Smooth muscle cell (in vitro differentiated cells): ENCODE results near the gene LAMB3. TPM values are rescaled to one million over a fixed set of nuclear protein-coding genes. Genes with fewer than 3 reads are reported as not detected.

Experiments
- DNase-seq: peaks from one replicate; lab custom pipeline; 2025; ENCODE audit not compliant: unreplicated experiment; lab: John Stamatoyannopoulos, UW
- H2AFZ ChIP-seq: fragments of 200-600 bp; sonication (generic); 2 replicates; pipeline ENCODE4 v1.6.0; 2016; ENCODE audit warnings: antibody characterized with exemption, low read depth, mild to moderate bottlenecking
- H3F3A ChIP-seq: fragments of 200-600 bp; sonication (generic); 2 replicates; pipeline ENCODE4 v1.6.0; 2017; ENCODE audit warnings: antibody characterized with exemption, low read depth
- H3K27ac ChIP-seq: fragments of 200-600 bp; sonication (generic); 2 replicates; pipeline ENCODE4 v1.5.1; 2016; ENCODE audit warnings: low read depth, mild to moderate bottlenecking
- H3K27me3 ChIP-seq: fragments of 200-600 bp; sonication (generic); 2 replicates; pipeline ENCODE4 v1.6.1; 2016; ENCODE audit warnings: low read depth, mild to moderate bottlenecking
- H3K36me3 ChIP-seq: fragments of 200-600 bp; sonication (generic); 2 replicates; pipeline ENCODE4 v1.5.1; 2016; ENCODE audit warnings: low read depth
- H3K4me1 ChIP-seq: fragments of 200-600 bp; sonication (generic); 2 replicates; pipeline ENCODE4 v1.5.1; 2016; ENCODE audit warnings: low read depth
- H3K4me2 ChIP-seq: fragments of 200-600 bp; sonication (generic); 2 replicates; pipeline ENCODE4 v1.6.0; 2016; ENCODE audit warnings: mild to moderate bottlenecking
- H3K4me3 ChIP-seq: fragments of 200-600 bp; sonication (generic); 2 replicates; pipeline ENCODE4 v1.5.1; 2016; ENCODE audit warnings: mild to moderate bottlenecking
- H3K79me2 ChIP-seq: fragments of 200-600 bp; sonication (generic); 2 replicates; pipeline ENCODE4 v1.6.0; 2016; ENCODE audit warnings: low read depth, mild to moderate bottlenecking
- H3K9ac ChIP-seq: fragments of 200-600 bp; sonication (generic); 2 replicates; pipeline ENCODE4 v1.6.0; 2016; ENCODE audit warnings: low read depth
- H3K9me3 ChIP-seq: fragments of 200-600 bp; sonication (generic); replicated peaks from 2 replicates; pipeline ENCODE4 v1.5.1; 2016; ENCODE audit warnings: low read depth
- H4K20me1 ChIP-seq: fragments of 200-600 bp; sonication (generic); 2 replicates; pipeline ENCODE4 v1.6.0; 2016; ENCODE audit warnings: low read depth
- CTCF ChIP-seq: fragments of 200-600 bp; sonication (generic); IDR thresholded peaks from 2 replicates; pipeline ENCODE4 v1.5.1; 2017; ENCODE audit warnings: borderline replicate concordance, mild to moderate bottlenecking, antibody characterized with exemption; ENCODE audit not compliant: insufficient read depth, poor library complexity, severe bottlenecking
- WGBS: methylation state at CpG from one replicate; pipeline ENCODE4 v1.1.7; 2016; ENCODE audit warnings: low lambda C conversion rate; 5-methylcytosine and 5-hydroxymethylcytosine counted together
- polyA plus RNA-seq: library from polyadenylated mRNA; unstranded; fragments of >200 nt; fragmentation: Nextera tagmentation; extraction: Ambion mirVana; gene quantifications from 2 replicates; pipeline ENCODE4 v1.2.1, GENCODE V29; 2016
- total RNA-seq: library from RNA; depleted of rRNA; stranded (reverse); fragments of >200 nt; gene quantifications from 2 replicates; pipeline ENCODE4 v1.2.3, GENCODE V29; 2014

LAMB3 gene
- total and polyA plus RNA-seq, 2 experiments from 2014 or later: 17.0 to 24.0 TPM

GRCh38 chr1:209667103-209667502 is 14.9 kb upstream of the LAMB3 start:
- H3K27ac ChIP-seq: no peak overlapping the region
- H3K4me2 ChIP-seq: no peak overlapping the region
- no peak overlapping the region for H2AFZ ChIP-seq
- H3K4me3 ChIP-seq: no peak overlapping the region
- no peak for DNase-seq
- H3K27me3 ChIP-seq: no peaks in the 10 kb centered on the region
- WGBS: 83% methylated on average over 1 of the region's 1 CpG
- H3K9me3 ChIP-seq: no peaks in the 10 kb centered on the region
- no peaks in the 10 kb centered on the region for H3F3A ChIP-seq
- H3K9ac ChIP-seq: no peak overlapping the region
- no peaks in the 10 kb centered on the region for H4K20me1 ChIP-seq
- no peaks in the 10 kb centered on the region for H3K4me1 ChIP-seq
- H3K79me2 ChIP-seq: no peaks in the 10 kb centered on the region
- no peaks in the 10 kb centered on the region for H3K36me3 ChIP-seq
- TF ChIP-seq CTCF: no peak

- Histone ChIP-seq H2AFZ (no peak overlapping the region), H3K79me2 (no peaks in the 10 kb centered on the region), H3K9me3 (no peaks in the 10 kb centered on the region), H3K36me3 (no peaks in the 10 kb centered on the region), H3F3A (no peaks in the 10 kb centered on the region), H4K20me1 (no peaks in the 10 kb centered on the region), H3K27ac (no peak overlapping the region), H3K9ac (no peak overlapping the region), H3K4me1 (peaks cover 4% of the 10 kb centered on the region), H3K4me2 (no peak overlapping the region), H3K4me3 (no peak overlapping the region), H3K27me3 (no peaks in the 10 kb centered on the region)
- WGBS: 96% methylated on average over 3 of the region's 3 CpGs
- DNase-seq: no peak
- TF ChIP-seq CTCF: no peak
These were observed 10.7 kb upstream of the LAMB3 start for GRCh38 chr1:209662879-209663327.

- Histone ChIP-seq H3K27ac (no peak overlapping the region), H2AFZ (no peak overlapping the region), H3K27me3 (no peaks in the 10 kb centered on the region), H3F3A (no peaks in the 10 kb centered on the region), H3K4me2 (no peak overlapping the region), H3K4me1 (peaks cover 4% of the 10 kb centered on the region), H4K20me1 (no peaks in the 10 kb centered on the region), H3K4me3 (no peak overlapping the region), H3K9me3 (no peaks in the 10 kb centered on the region), H3K79me2 (no peaks in the 10 kb centered on the region), H3K9ac (no peak overlapping the region), H3K36me3 (no peaks in the 10 kb centered on the region)
- TF ChIP-seq CTCF: no peak
- whole genome bisulfite sequencing: 49% methylated on average over 1 of the region's 1 CpG
- no peak for DNase-seq
These were observed 8.8 kb upstream of the LAMB3 start for GRCh38 chr1:209661071-209661470.

GRCh38 chr1:209659909-209660308 is 7.7 kb upstream of the LAMB3 start:
- Histone ChIP-seq H3K36me3 (no peaks in the 10 kb centered on the region), H3K9ac (no peak overlapping the region), H3K27ac (no peak overlapping the region), H3K9me3 (no peaks in the 10 kb centered on the region), H3K4me2 (no peak overlapping the region), H4K20me1 (no peaks in the 10 kb centered on the region), H3K27me3 (no peaks in the 10 kb centered on the region), H3F3A (no peaks in the 10 kb centered on the region), H3K79me2 (no peaks in the 10 kb centered on the region), H2AFZ (no peak overlapping the region), H3K4me1 (peaks cover 4% of the 10 kb centered on the region), H3K4me3 (no peak overlapping the region)
- WGBS: 37% methylated on average over 5 of the region's 5 CpGs
- TF ChIP-seq CTCF: no peak
- DNase-seq: no peak
